Activated CD4-positive, alpha-beta T cell treated with anti-CD3 and anti-CD28 coated beads, Interleukin-2, amount 10 ng/mL, durations not matched to agents 7 days and 5 days (primary cell): ENCODE measurements around the gene TSPAN17. TPM values are rescaled to one million over a fixed set of nuclear protein-coding genes. Genes with fewer than 3 reads are reported as not detected.
A peak's percentile ranks its signal among the peaks of the same experiment; 100 is the strongest.

Experiments
- CTCF ChIA-PET: fragments of 350-600 bp; sonication (Branson Sonifier 250); formaldehyde crosslinking; loops from one replicate; lab custom pipeline; 2021; ENCODE audit warnings: antibody characterized with exemption; lab: Charles Lee
- POLR2A ChIA-PET: fragments of 350-600 bp; sonication (Branson Sonifier 250); formaldehyde crosslinking; loops from one replicate; lab custom pipeline; 2021; ENCODE audit warnings: antibody characterized with exemption; lab: Charles Lee
- DNase-seq: peaks from one replicate; pipeline ENCODE4 v3.0.0-alpha.2; 2020
- H3K27ac Mint-ChIP-seq: one replicate; pipeline ENCODE4 v1.8.0; 2021; ENCODE audit warnings: mild to moderate bottlenecking, moderate library complexity, mixed read lengths
- H3K27me3 Mint-ChIP-seq: one replicate; pipeline ENCODE4 v1.8.0; 2021; ENCODE audit warnings: mixed read lengths
- H3K36me3 Mint-ChIP-seq: one replicate; pipeline ENCODE4 v1.8.0; 2021; ENCODE audit warnings: low read depth, mixed read lengths
- H3K4me1 Mint-ChIP-seq: one replicate; pipeline ENCODE4 v1.8.0; 2021; ENCODE audit warnings: mixed read lengths
- H3K4me3 Mint-ChIP-seq: one replicate; pipeline ENCODE4 v1.8.0; 2021; ENCODE audit warnings: mild to moderate bottlenecking, moderate library complexity, mixed read lengths
- H3K9me3 Mint-ChIP-seq: one replicate; pipeline ENCODE4 v1.8.0; 2021; ENCODE audit warnings: mixed read lengths
- total RNA-seq, 2 experiments: library from RNA; stranded (reverse); gene quantifications; one replicate each; pipeline ENCODE4 v1.2.3, GENCODE V29; 2021

Gene TSPAN17
- total RNA-seq, 2 experiments from 2014 or later, result 39.6 to 42.5 TPM

GRCh38 chr5:176612008-176612407, 35.3 kb upstream of the TSPAN17 start:
- POLR2A ChIA-PET, result no interaction called here
- DNase-seq, result no peak
- H3K4me1 Mint-ChIP-seq, result peaks cover 19% of the 10 kb centered on the region
- peaks cover 51% of the 10 kb centered on the region for H3K27me3 Mint-ChIP-seq
- H3K27ac Mint-ChIP-seq, result no peak overlapping the region
- no peaks in the 10 kb centered on the region for H3K36me3 Mint-ChIP-seq
- CTCF ChIA-PET, result interaction anchor here (1.0 to 1.1 kb wide), 2 partner anchors 15 to 16 kb away, joined by 3 read pairs; no protein-coding TSS in a partner anchor
- no peak overlapping the region for H3K4me3 Mint-ChIP-seq
- no peaks in the 10 kb centered on the region for H3K9me3 Mint-ChIP-seq

DNA sequence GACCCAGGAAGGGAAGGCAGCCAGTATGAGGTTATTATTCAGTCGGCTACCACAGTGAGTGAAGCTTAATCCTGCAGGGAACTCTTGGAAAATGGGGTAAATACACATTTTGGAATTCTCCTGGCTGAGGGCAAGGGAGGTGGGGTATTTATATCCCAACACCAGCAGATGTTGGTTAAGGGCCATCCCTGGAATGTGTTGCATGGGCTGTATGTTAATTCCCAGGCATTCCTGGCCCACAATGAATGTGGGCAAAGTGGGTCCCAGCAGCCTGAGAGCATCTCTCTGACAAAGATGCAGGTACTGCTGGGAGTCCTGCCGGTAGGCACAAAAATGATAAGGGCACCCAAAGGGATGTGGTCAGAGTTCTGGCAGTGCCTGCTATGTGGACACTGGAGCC, 34.4 kb upstream of the TSPAN17 start:
- POLR2A ChIA-PET, result no interaction called here
- peaks cover 59% of the 10 kb centered on the region for H3K27me3 Mint-ChIP-seq

DNA sequence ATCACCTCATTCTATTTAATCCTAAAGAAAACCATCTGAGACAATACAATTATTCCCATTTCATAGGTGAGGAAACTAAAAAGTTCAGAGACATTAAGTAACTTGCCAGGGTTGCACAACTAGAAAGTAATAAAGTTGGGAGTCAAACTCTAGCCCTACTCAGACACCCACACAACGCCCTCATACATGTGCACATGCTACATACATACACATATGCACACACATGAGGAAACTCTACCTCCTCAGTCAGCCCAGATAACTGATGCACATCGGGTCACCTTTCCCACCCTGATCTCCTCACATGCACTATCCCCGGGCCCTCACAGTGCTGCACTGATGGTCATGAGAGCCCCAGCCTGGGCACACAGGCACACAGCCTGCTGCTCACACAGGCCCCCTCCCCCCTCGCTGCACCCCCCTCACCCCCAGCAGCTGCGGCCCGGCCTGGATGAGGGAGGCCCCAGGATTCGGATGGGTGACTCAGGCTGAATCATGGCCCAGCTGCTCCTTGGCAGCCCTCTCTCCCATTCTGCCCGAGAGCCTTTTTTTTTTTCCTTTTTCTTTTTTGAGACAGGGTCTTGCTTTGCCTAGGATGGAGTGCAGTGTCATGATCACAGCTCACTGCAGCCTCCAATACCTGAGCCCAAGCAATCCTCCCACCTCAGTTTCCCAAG, 32.3 kb upstream of the TSPAN17 start:
- peaks cover 69% of the 10 kb centered on the region for H3K27me3 Mint-ChIP-seq
- ChIA-PET POLR2A (no interaction called here), CTCF (interaction anchor here (0.6 kb wide), 1 partner anchor 8 kb away, joined by 5 read pairs; no protein-coding TSS in a partner anchor)
- no peaks in the 10 kb centered on the region for H3K36me3 Mint-ChIP-seq
- no peaks in the 10 kb centered on the region for H3K9me3 Mint-ChIP-seq
- no peak overlapping the region for H3K4me3 Mint-ChIP-seq
- DNase-seq, result no peak
- peaks cover 9% of the 10 kb centered on the region for H3K4me1 Mint-ChIP-seq
- H3K27ac Mint-ChIP-seq, result no peak overlapping the region

More for the DNA sequence above, 34.4 kb upstream of the TSPAN17 start:
- Mint-ChIP-seq H3K27ac (no peak overlapping the region), H3K4me1 (peaks cover 19% of the 10 kb centered on the region), H3K4me3 (no peak overlapping the region), H3K9me3 (no peaks in the 10 kb centered on the region), H3K36me3 (no peaks in the 10 kb centered on the region)
- no peak for DNase-seq
- CTCF ChIA-PET, result interaction anchor here (1.0 to 1.1 kb wide), 2 partner anchors 13 to 17 kb away, joined by 3 read pairs; no protein-coding TSS in a partner anchor

GRCh38 chr5:176616511-176616910, 30.8 kb upstream of the TSPAN17 start:
- Mint-ChIP-seq H3K4me1 (peaks cover 11% of the 10 kb centered on the region), H3K36me3 (no peaks in the 10 kb centered on the region), H3K27me3 (peaks cover 75% of the 10 kb centered on the region), H3K27ac (no peak overlapping the region), H3K4me3 (no peak overlapping the region), H3K9me3 (no peaks in the 10 kb centered on the region)
- ChIA-PET CTCF (interaction anchor here (0.7 to 0.8 kb wide), 3 partner anchors 10 to 43 kb away, joined by 3 read pairs; no protein-coding TSS in a partner anchor), POLR2A (no interaction called here)
- DNase-seq, result no peak

GRCh38 chr5:176618783-176619182, 28.5 kb upstream of the TSPAN17 start:
- POLR2A ChIA-PET, result no interaction called here
- H3K4me3 Mint-ChIP-seq, result no peak overlapping the region
- no peaks in the 10 kb centered on the region for H3K36me3 Mint-ChIP-seq
- CTCF ChIA-PET, result interaction anchor here (1.0 kb wide), 1 partner anchor 64 kb away, joined by 3 read pairs; no protein-coding TSS in a partner anchor
- no peak overlapping the region for H3K27ac Mint-ChIP-seq
- peaks cover 9% of the 10 kb centered on the region for H3K4me1 Mint-ChIP-seq
- peaks cover 66% of the 10 kb centered on the region for H3K27me3 Mint-ChIP-seq
- H3K9me3 Mint-ChIP-seq, result no peaks in the 10 kb centered on the region
- no peak for DNase-seq

DNA sequence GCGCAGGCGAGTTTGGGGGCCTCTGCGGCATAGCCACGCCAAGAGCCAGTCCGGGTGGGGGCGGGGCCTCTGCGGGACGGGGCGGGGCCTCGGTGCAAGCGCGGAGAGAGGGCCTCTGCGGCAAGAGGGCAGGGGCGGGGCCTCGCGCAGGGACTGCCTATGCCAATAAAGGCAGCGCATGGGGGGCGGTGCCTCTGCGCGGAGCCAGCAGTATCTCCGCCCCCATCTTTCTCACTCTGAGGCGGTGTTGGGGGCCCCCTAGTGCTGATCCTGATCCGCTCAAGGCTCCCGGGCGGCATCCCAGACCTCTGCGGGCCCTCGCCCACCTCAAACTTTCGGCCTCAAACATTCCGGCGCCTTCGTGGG, 28.1 kb upstream of the TSPAN17 start:
- no peak overlapping the region for H3K27ac Mint-ChIP-seq
- no peaks in the 10 kb centered on the region for H3K9me3 Mint-ChIP-seq
- peaks cover 65% of the 10 kb centered on the region for H3K27me3 Mint-ChIP-seq
- peak; percentile 76 for DNase-seq
- peaks cover 9% of the 10 kb centered on the region for H3K4me1 Mint-ChIP-seq
- ChIA-PET CTCF (interaction anchor here (1.0 kb wide), 1 partner anchor 65 kb away, joined by 3 read pairs; no protein-coding TSS in a partner anchor), POLR2A (no interaction called here)
- no peak overlapping the region for H3K4me3 Mint-ChIP-seq
- no peaks in the 10 kb centered on the region for H3K36me3 Mint-ChIP-seq

GRCh38 chr5:176619569-176620332, 27.5 kb upstream of the TSPAN17 start:
- POLR2A ChIA-PET, result no interaction called here
- no peaks in the 10 kb centered on the region for H3K9me3 Mint-ChIP-seq
- peak overlapping the region; percentile 19 for H3K4me3 Mint-ChIP-seq
- H3K4me1 Mint-ChIP-seq, result peaks cover 9% of the 10 kb centered on the region
- H3K36me3 Mint-ChIP-seq, result no peaks in the 10 kb centered on the region
- H3K27me3 Mint-ChIP-seq, result peaks cover 66% of the 10 kb centered on the region
- CTCF ChIA-PET, result interaction anchor here (1.0 to 1.6 kb wide), 2 partner anchors 16 to 65 kb away, joined by 3 read pairs; no protein-coding TSS in a partner anchor
- H3K27ac Mint-ChIP-seq, result no peak overlapping the region
- no peak for DNase-seq

- Mint-ChIP-seq H3K27ac (no peak overlapping the region), H3K9me3 (no peaks in the 10 kb centered on the region), H3K36me3 (no peaks in the 10 kb centered on the region), H3K4me1 (peaks cover 9% of the 10 kb centered on the region), H3K27me3 (peaks cover 67% of the 10 kb centered on the region), H3K4me3 (peak overlapping the region; percentile 19)
- DNase-seq, result no peak
- POLR2A ChIA-PET, result no interaction called here
- CTCF ChIA-PET, result interaction anchor here (1.0 to 1.6 kb wide), 3 partner anchors 10 to 24 kb away, joined by 3 to 5 read pairs (median 5); partner anchors contain the start of genes EIF4E1B and SNCB
Measured at GRCh38 chr5:176620333-176620981, 26.8 kb upstream of the TSPAN17 start.

DNA sequence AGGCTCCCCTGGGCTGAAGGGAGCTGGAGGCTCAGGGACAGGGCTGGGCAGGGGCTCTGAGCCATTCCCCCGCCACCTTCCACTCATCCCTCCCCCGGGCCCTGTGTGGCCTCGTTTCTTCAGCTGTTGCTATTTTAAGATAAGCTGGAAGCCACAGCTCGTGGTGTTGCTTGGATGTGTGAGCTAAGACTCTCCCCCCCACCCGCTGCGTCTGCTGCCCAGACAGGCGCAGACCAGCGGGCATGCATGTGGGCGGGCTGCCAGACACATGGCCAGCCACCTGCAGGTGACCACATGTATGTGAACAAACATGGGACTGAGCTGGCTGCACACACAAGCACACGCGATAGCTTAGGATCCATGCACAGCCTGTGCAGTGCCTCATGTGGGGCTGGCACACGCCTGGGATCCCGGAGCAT, 25.6 kb upstream of the TSPAN17 start:
- Mint-ChIP-seq H3K9me3 (no peaks in the 10 kb centered on the region), H3K4me3 (no peak overlapping the region), H3K27me3 (peaks cover 65% of the 10 kb centered on the region), H3K36me3 (no peaks in the 10 kb centered on the region), H3K4me1 (peaks cover 9% of the 10 kb centered on the region), H3K27ac (no peak overlapping the region)
- CTCF ChIA-PET, result interaction anchor here (0.9 to 1.6 kb wide), 4 partner anchors 9 to 25 kb away, joined by 3 to 5 read pairs (median 4); partner anchors contain the start of genes EIF4E1B and SNCB
- DNase-seq, result no peak
- POLR2A ChIA-PET, result interaction anchor here (0.5 kb wide), 1 partner anchor 34 kb away, joined by 3 read pairs; no protein-coding TSS in a partner anchor

- H3K4me3 Mint-ChIP-seq, result no peak overlapping the region
- H3K9me3 Mint-ChIP-seq, result no peaks in the 10 kb centered on the region
- H3K27ac Mint-ChIP-seq, result no peak overlapping the region
- H3K27me3 Mint-ChIP-seq, result peaks cover 66% of the 10 kb centered on the region
- DNase-seq, result no peak
- H3K4me1 Mint-ChIP-seq, result peaks cover 9% of the 10 kb centered on the region
- CTCF ChIA-PET, result interaction anchor here (1.0 kb wide), 1 partner anchor 12 kb away, joined by 3 read pairs; no protein-coding TSS in a partner anchor
- no peaks in the 10 kb centered on the region for H3K36me3 Mint-ChIP-seq
- POLR2A ChIA-PET, result no interaction called here
Measured at GRCh38 chr5:176624142-176624541, 23.1 kb upstream of the TSPAN17 start.

GRCh38 chr5:176624938-176625337, 22.3 kb upstream of the TSPAN17 start:
- Mint-ChIP-seq H3K27ac (no peak overlapping the region), H3K4me1 (peaks cover 9% of the 10 kb centered on the region), H3K9me3 (no peaks in the 10 kb centered on the region), H3K36me3 (no peaks in the 10 kb centered on the region), H3K4me3 (no peak overlapping the region), H3K27me3 (peaks cover 67% of the 10 kb centered on the region)
- ChIA-PET POLR2A (no interaction called here), CTCF (no interaction called here)
- no peak for DNase-seq

GRCh38 chr5:176625512-176625911, 21.8 kb upstream of the TSPAN17 start:
- POLR2A ChIA-PET, result no interaction called here
- DNase-seq, result no peak
- CTCF ChIA-PET, result no interaction called here
- Mint-ChIP-seq H3K36me3 (no peaks in the 10 kb centered on the region), H3K27ac (no peak overlapping the region), H3K4me1 (peaks cover 4% of the 10 kb centered on the region), H3K9me3 (no peaks in the 10 kb centered on the region), H3K27me3 (peaks cover 62% of the 10 kb centered on the region), H3K4me3 (no peak overlapping the region)
